ENCODE results near the gene ADIPOR2. TPM values are rescaled to one million over a fixed set of nuclear protein-coding genes. Genes with fewer than 3 reads are reported as not detected.

ADIPOR2 gene
- total and polyA plus RNA-seq, 2 donors (not counting 1 experiment from before 2014, with no cell fraction given) = 43.1 to 46.1 TPM

GRCh38 chr12:1799051-1799881 is 108.4 kb downstream of the ADIPOR2 start:
- H3K27me3 ChIP-seq (ENCODE audit: control insufficient read depth, insufficient read depth, low read length) = no peaks in the 10 kb centered on the region
- no peak for DNase-seq (ENCODE audit: low read depth in 2 of 2)
- H3K9me3 ChIP-seq (ENCODE audit: control insufficient read depth, insufficient read depth, low read depth, low read length) = no peaks in the 10 kb centered on the region
- no peak overlapping the region for H3K4me2 ChIP-seq (ENCODE audit: extremely low read depth, insufficient read depth, low read length)
- no peak overlapping the region for H3K9ac ChIP-seq (ENCODE audit: insufficient read depth, low read length)
- H4K20me1 ChIP-seq (ENCODE audit: control insufficient read depth, extremely low read depth, insufficient read depth, low read length) = no peaks in the 10 kb centered on the region
- H3K79me2 ChIP-seq (ENCODE audit: control insufficient read depth, insufficient read depth, low read length) = no peaks in the 10 kb centered on the region
- H3K27ac ChIP-seq (ENCODE audit: insufficient read depth, low read length) = no peak overlapping the region
- no peak overlapping the region for H3K4me3 ChIP-seq (replicated peaks in 1 of 4; ENCODE audit: control extremely low read depth in 1 of 4, insufficient read depth in 1 of 4, low read depth in 3 of 4, low read length in 4 of 4)
- H2AFZ ChIP-seq (ENCODE audit: low read length) = no peak overlapping the region
- H3K4me1 ChIP-seq (ENCODE audit: control insufficient read depth, extremely low read depth, insufficient read depth, low read length) = peaks cover 18% of the 10 kb centered on the region
- TF ChIP-seq CTCF (conservative IDR thresholded peaks at IDR 0.05 in 1 of 2, IDR thresholded peaks at IDR 0.05 in 1 of 2; ENCODE audit: low read depth in 1 of 2, low read length in 2 of 2) = no peak
- no peak for TF ChIP-seq EZH2 (IDR thresholded peaks at IDR 0.05; ENCODE audit: low read length, missing control alignments)
- H3K36me3 ChIP-seq (ENCODE audit: control insufficient read depth, insufficient read depth, low read length) = no peaks in the 10 kb centered on the region

GRCh38 chr12:1799882-1800400 is 109.1 kb downstream of the ADIPOR2 start:
- peaks cover 18% of the 10 kb centered on the region for H3K4me1 ChIP-seq (ENCODE audit: control insufficient read depth, extremely low read depth, insufficient read depth, low read length)
- DNase-seq (ENCODE audit: low read depth in 2 of 2) = no peak
- H3K9me3 ChIP-seq (ENCODE audit: control insufficient read depth, insufficient read depth, low read depth, low read length) = no peaks in the 10 kb centered on the region
- H3K4me3 ChIP-seq (replicated peaks in 1 of 4; ENCODE audit: control extremely low read depth in 1 of 4, insufficient read depth in 1 of 4, low read depth in 3 of 4, low read length in 4 of 4) = no peak overlapping the region
- no peaks in the 10 kb centered on the region for H3K36me3 ChIP-seq (ENCODE audit: control insufficient read depth, insufficient read depth, low read length)
- no peak overlapping the region for H3K27ac ChIP-seq (ENCODE audit: insufficient read depth, low read length)
- no peaks in the 10 kb centered on the region for H3K27me3 ChIP-seq (ENCODE audit: control insufficient read depth, insufficient read depth, low read length)
- no peaks in the 10 kb centered on the region for H4K20me1 ChIP-seq (ENCODE audit: control insufficient read depth, extremely low read depth, insufficient read depth, low read length)
- no peak for TF ChIP-seq EZH2 (IDR thresholded peaks at IDR 0.05; ENCODE audit: low read length, missing control alignments)
- no peak for TF ChIP-seq CTCF (conservative IDR thresholded peaks at IDR 0.05 in 1 of 2, IDR thresholded peaks at IDR 0.05 in 1 of 2; ENCODE audit: low read depth in 1 of 2, low read length in 2 of 2)
- H3K9ac ChIP-seq (ENCODE audit: insufficient read depth, low read length) = no peak overlapping the region
- H2AFZ ChIP-seq (ENCODE audit: low read length) = no peak overlapping the region
- no peaks in the 10 kb centered on the region for H3K79me2 ChIP-seq (ENCODE audit: control insufficient read depth, insufficient read depth, low read length)
- no peak overlapping the region for H3K4me2 ChIP-seq (ENCODE audit: extremely low read depth, insufficient read depth, low read length)

DNA sequence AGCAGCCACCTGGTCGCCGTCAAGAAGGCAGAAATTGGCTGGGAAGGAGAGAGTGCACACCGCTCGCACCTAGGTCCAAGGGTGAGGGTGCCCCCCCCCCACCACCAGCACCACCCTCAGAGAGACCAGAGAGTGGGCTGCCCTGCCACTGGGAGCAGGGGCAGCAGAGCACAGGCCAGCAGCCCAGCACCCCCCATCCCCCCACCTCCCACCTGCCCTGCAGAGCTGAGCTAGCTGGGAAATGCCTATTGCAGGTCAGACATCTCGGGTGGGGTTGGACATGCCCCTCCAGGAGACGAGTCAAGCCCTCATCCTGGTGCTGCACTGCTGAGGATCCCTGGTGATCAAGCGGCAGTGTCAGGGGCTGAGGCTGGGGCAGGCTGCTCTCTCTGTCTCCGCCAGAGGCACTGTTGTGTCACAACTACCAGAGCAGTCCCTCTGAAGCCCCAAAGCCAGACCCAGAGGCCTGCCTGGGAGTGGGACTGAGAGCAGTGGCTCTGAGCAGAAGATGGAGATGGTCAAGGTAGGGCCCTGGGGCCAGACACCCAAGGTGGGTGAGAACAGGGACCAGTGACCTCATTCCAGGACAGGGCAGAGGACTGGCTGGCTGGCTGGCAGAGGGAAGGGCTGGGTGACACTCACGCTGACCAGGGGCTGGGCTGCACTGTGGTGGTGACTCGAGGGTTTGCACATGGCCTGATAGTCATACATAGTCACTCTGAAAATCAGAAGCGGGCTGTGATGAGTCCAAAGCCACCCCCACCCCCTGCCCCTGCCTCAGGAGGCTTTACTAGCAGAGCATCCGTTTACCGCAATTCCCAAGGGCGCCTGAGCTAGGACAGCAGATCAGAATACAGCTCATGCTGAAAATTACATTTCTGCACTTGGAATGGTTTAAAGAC is 109.8 kb downstream of the ADIPOR2 start:
- H3K27ac ChIP-seq (ENCODE audit: insufficient read depth, low read length) = no peak overlapping the region
- peak in 1 of 2 donors; percentile 40 for DNase-seq (ENCODE audit: low read depth in 2 of 2)
- H3K27me3 ChIP-seq (ENCODE audit: control insufficient read depth, insufficient read depth, low read length) = no peaks in the 10 kb centered on the region

More for the DNA sequence above, 109.8 kb downstream of the ADIPOR2 start:
- Histone ChIP-seq H3K9me3 (ENCODE audit: control insufficient read depth, insufficient read depth, low read depth, low read length) (no peaks in the 10 kb centered on the region), H3K4me1 (ENCODE audit: control insufficient read depth, extremely low read depth, insufficient read depth, low read length) (peaks cover 17% of the 10 kb centered on the region), H2AFZ (ENCODE audit: low read length) (no peak overlapping the region), H3K9ac (ENCODE audit: insufficient read depth, low read length) (no peak overlapping the region), H3K36me3 (ENCODE audit: control insufficient read depth, insufficient read depth, low read length) (no peaks in the 10 kb centered on the region), H3K79me2 (ENCODE audit: control insufficient read depth, insufficient read depth, low read length) (no peaks in the 10 kb centered on the region), H4K20me1 (ENCODE audit: control insufficient read depth, extremely low read depth, insufficient read depth, low read length) (no peaks in the 10 kb centered on the region), H3K4me3 (replicated peaks in 1 of 4; ENCODE audit: control extremely low read depth in 1 of 4, insufficient read depth in 1 of 4, low read depth in 3 of 4, low read length in 4 of 4) (no peak overlapping the region), H3K4me2 (ENCODE audit: extremely low read depth, insufficient read depth, low read length) (no peak overlapping the region)
- TF ChIP-seq EZH2 (IDR thresholded peaks at IDR 0.05; ENCODE audit: low read length, missing control alignments) (no peak), CTCF (conservative IDR thresholded peaks at IDR 0.05 in 1 of 2, IDR thresholded peaks at IDR 0.05 in 1 of 2; ENCODE audit: low read depth in 1 of 2, low read length in 2 of 2) (peak; percentile 51 to 62)

All from fibroblast of lung (primary cell).